Caco-2 (cell line): ENCODE data around the gene ATP5ME. TPM values are rescaled to one million over a fixed set of nuclear protein-coding genes. Genes with fewer than 3 reads are reported as not detected.

Experiments
- BruUV-seq: library from RNA; stranded (reverse); fragments of 400-500 nt; replicated peaks from 2 replicates; lab custom pipeline; 2021; lab: Mats Ljungman, UMichigan
- CTCF ChIA-PET: fragments of 300-600 bp; sonication (Branson Sonifier 250); formaldehyde crosslinking; loops from one replicate; lab custom pipeline; 2022; ENCODE audit warnings: antibody characterized with exemption; lab: Charles Lee
- POLR2A ChIA-PET: fragments of 300-600 bp; sonication (Branson Sonifier 250); formaldehyde crosslinking; loops from one replicate; lab custom pipeline; 2022; ENCODE audit warnings: antibody characterized with exemption; lab: Charles Lee
- DNase-seq, 2 experiments: peaks; one replicate each; pipeline versions ENCODE4 v3.0.0 to v3.0.0-alpha.2; 2020 to 2022
- H3K27me3 ChIP-seq: replicated peaks from 2 replicates; pipeline ENCODE4 v1.6.0; 2011; ENCODE audit warnings: low read length; ENCODE audit not compliant: control insufficient read depth, insufficient read depth
- H3K36me3 ChIP-seq: 2 replicates; pipeline ENCODE4 v1.5.1; 2011; ENCODE audit warnings: low read length; ENCODE audit not compliant: control insufficient read depth, insufficient read depth
- H3K4me1 ChIP-seq: fragments of 250-450 bp; sonication (Bioruptor Pico); 2 replicates; pipeline ENCODE4 v1.5.1; 2020; ENCODE audit warnings: mild to moderate bottlenecking
- H3K4me3 ChIP-seq: 2 replicates; pipeline ENCODE4 v1.5.1; 2011; ENCODE audit warnings: low read depth, mild to moderate bottlenecking, control low read depth, low read length
- H3K9me3 ChIP-seq: fragments of 250-450 bp; sonication (Bioruptor Pico); 2 replicates; pipeline ENCODE4 v1.5.1; 2020; ENCODE audit warnings: mild to moderate bottlenecking, moderate library complexity
- H3K27ac Mint-ChIP-seq: one replicate; pipeline ENCODE4 v1.8.0; 2022; ENCODE audit warnings: mixed read lengths; ENCODE audit not compliant: unreplicated experiment
- H3K27me3 Mint-ChIP-seq: one replicate; pipeline ENCODE4 v1.8.0; 2022; ENCODE audit warnings: mixed read lengths; ENCODE audit not compliant: insufficient read depth, unreplicated experiment
- H3K36me3 Mint-ChIP-seq: one replicate; pipeline ENCODE4 v1.8.0; 2022; ENCODE audit warnings: mild to moderate bottlenecking, mixed read lengths; ENCODE audit not compliant: insufficient read depth, unreplicated experiment
- H3K4me1 Mint-ChIP-seq: one replicate; pipeline ENCODE4 v1.8.0; 2022; ENCODE audit warnings: low read depth, mixed read lengths; ENCODE audit not compliant: unreplicated experiment
- H3K4me3 Mint-ChIP-seq: one replicate; pipeline ENCODE4 v1.8.0; 2022; ENCODE audit warnings: mild to moderate bottlenecking, moderate library complexity, mixed read lengths; ENCODE audit not compliant: unreplicated experiment
- H3K9me3 Mint-ChIP-seq: one replicate; pipeline ENCODE4 v1.8.0; 2022; ENCODE audit warnings: mixed read lengths; ENCODE audit not compliant: unreplicated experiment
- intact Hi-C: fragments of 100-400 bp; cut with micrococcal nuclease; formaldehyde crosslinking; loops from one replicate; pipeline ENCODE4 v1.10.0; 2022; ENCODE audit not compliant: unreplicated experiment
- total RNA-seq: library from RNA; stranded (reverse); gene quantifications from 2 replicates; pipeline ENCODE4 v1.2.3, GENCODE V29; 2022
- TF ChIP-seq, protein P1 (sequence below), 2 experiments: fragments of 200-600 bp in 1 of 2; IDR thresholded peaks; 1 replicate in 1 of 2; 2 replicates in 1 of 2; pipeline versions ENCODE4 v1.5.1 to v1.8.0; 2011 to 2022; ENCODE audit warnings: antibody characterized with exemption in 1 of 2, control low read depth in 1 of 2, inconsistent platforms in 1 of 2, low read depth in 1 of 2, low read length in 1 of 2, mild to moderate bottlenecking in 1 of 2, moderate library complexity in 1 of 2; ENCODE audit not compliant: insufficient read depth in 1 of 2, severe bottlenecking in 1 of 2, unreplicated experiment in 1 of 2

The ATP5ME gene
- total RNA-seq, 1 experiment from 2014 or later = 244 TPM

DNA sequence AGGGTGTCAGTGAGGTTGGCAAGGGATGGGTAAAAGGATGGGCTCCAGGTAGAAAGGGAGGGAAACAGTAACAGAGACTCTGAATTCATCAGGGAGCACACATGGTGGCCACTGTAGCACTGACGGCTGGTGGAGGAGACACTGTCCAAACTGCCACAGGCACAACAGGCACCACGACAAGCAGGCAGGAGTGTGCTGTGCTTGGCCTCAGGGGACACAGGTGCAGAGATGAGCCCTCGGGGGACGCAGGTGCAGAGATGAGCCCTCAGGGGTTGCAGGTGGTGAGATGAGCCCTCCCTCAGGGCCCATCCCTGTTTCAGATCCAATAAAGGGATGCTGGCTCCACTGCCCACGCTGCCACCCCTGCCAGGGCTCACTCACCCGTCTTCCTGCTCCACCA is 41.1 kb downstream of the ATP5ME start:
- no peak overlapping the region for H3K27ac Mint-ChIP-seq
- TF ChIP-seq, protein P1, sequence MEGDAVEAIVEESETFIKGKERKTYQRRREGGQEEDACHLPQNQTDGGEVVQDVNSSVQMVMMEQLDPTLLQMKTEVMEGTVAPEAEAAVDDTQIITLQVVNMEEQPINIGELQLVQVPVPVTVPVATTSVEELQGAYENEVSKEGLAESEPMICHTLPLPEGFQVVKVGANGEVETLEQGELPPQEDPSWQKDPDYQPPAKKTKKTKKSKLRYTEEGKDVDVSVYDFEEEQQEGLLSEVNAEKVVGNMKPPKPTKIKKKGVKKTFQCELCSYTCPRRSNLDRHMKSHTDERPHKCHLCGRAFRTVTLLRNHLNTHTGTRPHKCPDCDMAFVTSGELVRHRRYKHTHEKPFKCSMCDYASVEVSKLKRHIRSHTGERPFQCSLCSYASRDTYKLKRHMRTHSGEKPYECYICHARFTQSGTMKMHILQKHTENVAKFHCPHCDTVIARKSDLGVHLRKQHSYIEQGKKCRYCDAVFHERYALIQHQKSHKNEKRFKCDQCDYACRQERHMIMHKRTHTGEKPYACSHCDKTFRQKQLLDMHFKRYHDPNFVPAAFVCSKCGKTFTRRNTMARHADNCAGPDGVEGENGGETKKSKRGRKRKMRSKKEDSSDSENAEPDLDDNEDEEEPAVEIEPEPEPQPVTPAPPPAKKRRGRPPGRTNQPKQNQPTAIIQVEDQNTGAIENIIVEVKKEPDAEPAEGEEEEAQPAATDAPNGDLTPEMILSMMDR (IDR thresholded peaks at IDR 0.05; ENCODE audit: insufficient read depth in 1 of 2, low read depth in 1 of 2, low read length in 1 of 2, severe bottlenecking in 1 of 2, unreplicated experiment in 1 of 2) = no peak
- H3K4me1 Mint-ChIP-seq = no peaks in the 10 kb centered on the region
- POLR2A ChIA-PET = no interaction called here
- Histone ChIP-seq H3K36me3 (no peaks in the 10 kb centered on the region), H3K4me3 (no peak overlapping the region), H3K4me1 (no peaks in the 10 kb centered on the region), H3K27me3 (no peaks in the 10 kb centered on the region), H3K9me3 (no peaks in the 10 kb centered on the region)
- no peak overlapping the region for H3K4me3 Mint-ChIP-seq
- intact Hi-C loops = no loop called here
- peaks cover 14% of the 10 kb centered on the region for H3K9me3 Mint-ChIP-seq
- BruUV-seq = no TSS peak
- peak in 1 of 2 experiments; percentile 32 for DNase-seq
- CTCF ChIA-PET = no interaction called here
- no peaks in the 10 kb centered on the region for H3K27me3 Mint-ChIP-seq
- H3K36me3 Mint-ChIP-seq = no peaks in the 10 kb centered on the region

DNA sequence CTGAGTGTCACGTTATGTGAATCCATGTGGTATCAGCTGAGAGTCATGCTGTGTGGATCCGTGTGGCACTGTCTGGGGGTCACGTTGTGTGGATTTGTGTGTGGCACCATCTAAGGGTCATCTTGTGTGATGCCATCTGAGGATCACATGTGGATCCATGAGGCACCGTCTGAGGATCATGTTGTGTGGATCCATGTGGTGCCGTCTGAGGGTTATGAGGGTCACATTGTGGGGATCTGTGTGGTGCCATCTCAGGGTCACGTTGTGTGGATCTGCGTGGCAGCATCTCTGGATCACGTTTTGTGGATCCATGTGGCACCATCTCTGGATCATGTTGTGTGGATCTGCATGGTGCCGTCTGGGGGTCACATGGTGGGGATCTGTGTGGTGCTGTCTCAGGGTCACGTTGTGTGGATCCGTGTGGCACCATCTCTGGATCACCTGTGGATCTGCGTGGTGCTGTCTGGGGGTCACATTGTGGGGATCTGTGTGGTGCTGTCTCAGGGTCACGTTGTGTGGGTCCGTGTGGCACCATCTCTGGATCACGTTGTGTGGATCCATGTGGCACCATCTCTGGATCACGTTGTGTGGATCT is 41.8 kb downstream of the ATP5ME start:
- Mint-ChIP-seq H3K27ac (no peak overlapping the region), H3K4me3 (no peak overlapping the region), H3K4me1 (no peaks in the 10 kb centered on the region), H3K9me3 (peaks cover 14% of the 10 kb centered on the region), H3K36me3 (no peaks in the 10 kb centered on the region), H3K27me3 (no peaks in the 10 kb centered on the region)
- TF ChIP-seq, protein P1 (IDR thresholded peaks at IDR 0.05; ENCODE audit: insufficient read depth in 1 of 2, low read depth in 1 of 2, low read length in 1 of 2, severe bottlenecking in 1 of 2, unreplicated experiment in 1 of 2) = no peak
- no TSS peak for BruUV-seq
- Histone ChIP-seq H3K27me3 (no peaks in the 10 kb centered on the region), H3K36me3 (no peaks in the 10 kb centered on the region), H3K4me1 (no peaks in the 10 kb centered on the region), H3K4me3 (no peak overlapping the region), H3K9me3 (no peaks in the 10 kb centered on the region)
- intact Hi-C loops = no loop called here
- ChIA-PET POLR2A (no interaction called here), CTCF (no interaction called here)
- DNase-seq = peak in 1 of 2 experiments; percentile 11

DNA sequence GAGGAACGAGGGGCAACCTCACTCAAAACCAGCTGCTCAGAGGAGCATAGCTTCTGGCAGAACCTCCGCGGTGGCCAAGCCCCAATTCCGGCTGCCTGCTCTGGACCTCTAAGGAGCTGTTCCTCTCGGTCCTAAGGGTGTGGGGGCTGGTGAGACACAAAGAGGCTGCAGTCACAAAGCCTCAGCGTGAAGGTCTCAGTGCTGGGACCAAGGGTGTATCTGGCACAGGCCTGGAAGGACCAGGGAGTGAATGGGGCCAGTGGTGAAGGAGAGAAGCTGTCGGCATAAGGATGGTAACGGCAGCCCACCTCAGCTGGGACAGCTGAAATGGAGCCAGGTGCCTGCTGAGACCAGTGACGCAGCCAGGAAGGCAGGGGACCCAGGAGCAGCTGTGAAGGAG is 43.4 kb downstream of the ATP5ME start:
- Histone ChIP-seq H3K9me3 (no peaks in the 10 kb centered on the region), H3K36me3 (no peaks in the 10 kb centered on the region), H3K27me3 (no peaks in the 10 kb centered on the region), H3K4me3 (no peak overlapping the region), H3K4me1 (no peaks in the 10 kb centered on the region)
- no peaks in the 10 kb centered on the region for H3K27me3 Mint-ChIP-seq
- POLR2A ChIA-PET = no interaction called here
- peaks cover 5% of the 10 kb centered on the region for H3K36me3 Mint-ChIP-seq
- CTCF ChIA-PET = no interaction called here
- no TSS peak for BruUV-seq
- TF ChIP-seq, protein P1 (IDR thresholded peaks at IDR 0.05; ENCODE audit: insufficient read depth in 1 of 2, low read depth in 1 of 2, low read length in 1 of 2, severe bottlenecking in 1 of 2, unreplicated experiment in 1 of 2) = no peak
- peaks cover 14% of the 10 kb centered on the region for H3K9me3 Mint-ChIP-seq
- no peak overlapping the region for H3K4me3 Mint-ChIP-seq
- no peaks in the 10 kb centered on the region for H3K4me1 Mint-ChIP-seq
- no peak overlapping the region for H3K27ac Mint-ChIP-seq
- peak in 1 of 2 experiments; percentile 14 for DNase-seq
- intact Hi-C loops = no loop called here
